Panc1 (cell line): ENCODE data around the gene SCAMP4. TPM values are rescaled to one million over a fixed set of nuclear protein-coding genes. Genes with fewer than 3 reads are reported as not detected.

Experiments used
- ATAC-seq: fragments of 200-7000 bp; cut with Tn5 transposase; 2 replicates; pipeline ENCODE4 v1.9.1; 2020; ENCODE audit warnings: mild to moderate bottlenecking, moderate library complexity
- BruUV-seq: library from RNA; stranded (reverse); fragments of 400-500 nt; replicated peaks from 2 replicates; lab custom pipeline; 2021; lab: Mats Ljungman, UMichigan
- CTCF ChIA-PET: fragments of 300-600 bp; sonication (Branson Sonifier 250); formaldehyde crosslinking; loops from one replicate; lab custom pipeline; 2022; ENCODE audit warnings: antibody characterized with exemption; lab: Charles Lee
- POLR2A ChIA-PET: fragments of 300-600 bp; sonication (Branson Sonifier 250); formaldehyde crosslinking; loops from one replicate; lab custom pipeline; 2022; ENCODE audit warnings: antibody characterized with exemption; lab: Charles Lee
- DNase-seq: peaks from one replicate; pipeline ENCODE4 v3.0.0-alpha.2; 2010; ENCODE audit warnings: low read depth, low spot score
- H3K27ac ChIP-seq: 2 replicates; pipeline ENCODE4 v1.5.1; 2011; ENCODE audit warnings: mild to moderate bottlenecking, low read length, inconsistent platforms
- H3K27me3 ChIP-seq: fragments of 200-500 bp; sonication (Bioruptor generic); 2 replicates; pipeline ENCODE4 v1.6.0; 2014; ENCODE audit warnings: low read length, inconsistent platforms; ENCODE audit not compliant: control insufficient read depth, insufficient read depth
- H3K36me3 ChIP-seq: fragments of 200-500 bp; sonication (Bioruptor generic); 2 replicates; pipeline ENCODE4 v1.5.1; 2014; ENCODE audit warnings: inconsistent platforms, mild to moderate bottlenecking, low read length, moderate library complexity; ENCODE audit not compliant: control insufficient read depth, insufficient read depth
- H3K4me1 ChIP-seq: 2 replicates; pipeline ENCODE4 v1.5.1; 2011; ENCODE audit warnings: inconsistent platforms, mild to moderate bottlenecking, low read length, moderate library complexity; ENCODE audit not compliant: control insufficient read depth, insufficient read depth
- H3K4me3 ChIP-seq, 2 experiments: 2 replicates each; pipeline ENCODE4 v1.5.1; 2011 to 2012; ENCODE audit warnings: low read depth in 2 of 2, low read length in 2 of 2, mild to moderate bottlenecking in 2 of 2, inconsistent platforms in 1 of 2, moderate library complexity in 1 of 2
- H3K9me3 ChIP-seq: fragments of 200-500 bp; sonication (Bioruptor generic); 2 replicates; pipeline ENCODE4 v1.5.1; 2014; ENCODE audit warnings: low read depth, mild to moderate bottlenecking, inconsistent platforms, low read length, moderate library complexity; ENCODE audit not compliant: control insufficient read depth, insufficient read depth
- POLR2AphosphoS5 ChIP-seq: IDR thresholded peaks from 2 replicates; pipeline ENCODE4 v1.6.1; 2012; ENCODE audit warnings: mild to moderate bottlenecking, low read depth, low read length, moderate library complexity
- SIN3A ChIP-seq: IDR thresholded peaks from 2 replicates; pipeline ENCODE4 v1.6.1; 2012; ENCODE audit warnings: low read depth, mild to moderate bottlenecking, low read length, moderate library complexity, borderline replicate concordance; ENCODE audit not compliant: insufficient read depth
- in situ Hi-C: cut with HindIII; loops from 2 replicates; pipeline ENCODE4 v1.10.0; 2016; ENCODE audit warnings: low sequenced_read_pairs, low pct_unique_long_range_greater_than_20kb
- intact Hi-C: fragments of 100-400 bp; cut with micrococcal nuclease; formaldehyde crosslinking; loops from one replicate; pipeline ENCODE4 v1.10.0; 2022; ENCODE audit not compliant: unreplicated experiment
- total RNA-seq: library from RNA; stranded (reverse); gene quantifications from one replicate; pipeline ENCODE4 v1.2.1, GENCODE V29; 2021; ENCODE audit not compliant: unreplicated experiment
- TF ChIP-seq, protein P1 (sequence below), 2 experiments: IDR thresholded peaks; 2 replicates each; pipeline ENCODE4 v1.6.1; 2011 to 2012; ENCODE audit warnings: low read depth in 2 of 2, control low read depth in 1 of 2, low read length in 1 of 2, mild to moderate bottlenecking in 1 of 2, moderate library complexity in 1 of 2; ENCODE audit not compliant: insufficient read depth in 1 of 2
- TF ChIP-seq, protein P2 (sequence below): fragments of 450-650 bp; IDR thresholded peaks from 2 replicates; pipeline ENCODE4 v1.5.1; 2017; ENCODE audit warnings: mild to moderate bottlenecking

The SCAMP4 gene
- total RNA-seq, 1 experiment from 2014 or later, result 98.4 TPM

GRCh38 chr19:1936916-1937610, 31.9 kb downstream of the SCAMP4 start (continued):
- TF ChIP-seq, protein P1, sequence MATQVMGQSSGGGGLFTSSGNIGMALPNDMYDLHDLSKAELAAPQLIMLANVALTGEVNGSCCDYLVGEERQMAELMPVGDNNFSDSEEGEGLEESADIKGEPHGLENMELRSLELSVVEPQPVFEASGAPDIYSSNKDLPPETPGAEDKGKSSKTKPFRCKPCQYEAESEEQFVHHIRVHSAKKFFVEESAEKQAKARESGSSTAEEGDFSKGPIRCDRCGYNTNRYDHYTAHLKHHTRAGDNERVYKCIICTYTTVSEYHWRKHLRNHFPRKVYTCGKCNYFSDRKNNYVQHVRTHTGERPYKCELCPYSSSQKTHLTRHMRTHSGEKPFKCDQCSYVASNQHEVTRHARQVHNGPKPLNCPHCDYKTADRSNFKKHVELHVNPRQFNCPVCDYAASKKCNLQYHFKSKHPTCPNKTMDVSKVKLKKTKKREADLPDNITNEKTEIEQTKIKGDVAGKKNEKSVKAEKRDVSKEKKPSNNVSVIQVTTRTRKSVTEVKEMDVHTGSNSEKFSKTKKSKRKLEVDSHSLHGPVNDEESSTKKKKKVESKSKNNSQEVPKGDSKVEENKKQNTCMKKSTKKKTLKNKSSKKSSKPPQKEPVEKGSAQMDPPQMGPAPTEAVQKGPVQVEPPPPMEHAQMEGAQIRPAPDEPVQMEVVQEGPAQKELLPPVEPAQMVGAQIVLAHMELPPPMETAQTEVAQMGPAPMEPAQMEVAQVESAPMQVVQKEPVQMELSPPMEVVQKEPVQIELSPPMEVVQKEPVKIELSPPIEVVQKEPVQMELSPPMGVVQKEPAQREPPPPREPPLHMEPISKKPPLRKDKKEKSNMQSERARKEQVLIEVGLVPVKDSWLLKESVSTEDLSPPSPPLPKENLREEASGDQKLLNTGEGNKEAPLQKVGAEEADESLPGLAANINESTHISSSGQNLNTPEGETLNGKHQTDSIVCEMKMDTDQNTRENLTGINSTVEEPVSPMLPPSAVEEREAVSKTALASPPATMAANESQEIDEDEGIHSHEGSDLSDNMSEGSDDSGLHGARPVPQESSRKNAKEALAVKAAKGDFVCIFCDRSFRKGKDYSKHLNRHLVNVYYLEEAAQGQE (IDR thresholded peaks at IDR 0.05; ENCODE audit: insufficient read depth in 1 of 2, low read depth in 2 of 2, low read length in 1 of 2), result no peak

DNA sequence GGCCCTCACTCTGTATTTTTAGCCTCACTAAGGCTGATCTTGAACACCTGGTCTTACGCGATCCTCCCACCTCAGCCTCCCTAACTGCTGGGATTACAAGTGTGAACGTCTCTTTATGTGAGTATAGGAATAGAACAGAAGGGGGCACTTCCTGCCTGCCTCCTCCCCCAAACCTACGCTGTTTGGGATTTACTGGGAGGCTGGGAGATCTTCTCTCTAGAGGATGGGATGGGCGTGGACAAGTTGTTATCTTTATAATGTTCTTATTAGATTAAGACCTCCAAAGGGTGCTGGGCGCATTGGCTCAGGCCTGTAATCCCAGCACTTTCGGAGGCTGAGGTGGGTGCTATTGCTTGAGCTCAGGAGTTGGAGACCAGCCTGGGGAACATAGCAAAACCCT, 32.9 kb downstream of the SCAMP4 start:
- BruUV-seq, result no TSS peak
- in situ Hi-C loops, result no loop called here
- intact Hi-C loops, result no loop called here

More for the DNA sequence above, 32.9 kb downstream of the SCAMP4 start:
- Histone ChIP-seq H3K27ac (no peak overlapping the region), H3K27me3 (no peaks in the 10 kb centered on the region), H3K9me3 (no peaks in the 10 kb centered on the region), H3K4me3 (no peak overlapping the region), H3K36me3 (peaks cover 7% of the 10 kb centered on the region; the same call in 1 of the 2 replicates), H3K4me1 (peaks cover 7% of the 10 kb centered on the region)
- DNase-seq, result no peak
- TF ChIP-seq POLR2AphosphoS5 (no peak), SIN3A (no peak)
- TF ChIP-seq, protein P2, sequence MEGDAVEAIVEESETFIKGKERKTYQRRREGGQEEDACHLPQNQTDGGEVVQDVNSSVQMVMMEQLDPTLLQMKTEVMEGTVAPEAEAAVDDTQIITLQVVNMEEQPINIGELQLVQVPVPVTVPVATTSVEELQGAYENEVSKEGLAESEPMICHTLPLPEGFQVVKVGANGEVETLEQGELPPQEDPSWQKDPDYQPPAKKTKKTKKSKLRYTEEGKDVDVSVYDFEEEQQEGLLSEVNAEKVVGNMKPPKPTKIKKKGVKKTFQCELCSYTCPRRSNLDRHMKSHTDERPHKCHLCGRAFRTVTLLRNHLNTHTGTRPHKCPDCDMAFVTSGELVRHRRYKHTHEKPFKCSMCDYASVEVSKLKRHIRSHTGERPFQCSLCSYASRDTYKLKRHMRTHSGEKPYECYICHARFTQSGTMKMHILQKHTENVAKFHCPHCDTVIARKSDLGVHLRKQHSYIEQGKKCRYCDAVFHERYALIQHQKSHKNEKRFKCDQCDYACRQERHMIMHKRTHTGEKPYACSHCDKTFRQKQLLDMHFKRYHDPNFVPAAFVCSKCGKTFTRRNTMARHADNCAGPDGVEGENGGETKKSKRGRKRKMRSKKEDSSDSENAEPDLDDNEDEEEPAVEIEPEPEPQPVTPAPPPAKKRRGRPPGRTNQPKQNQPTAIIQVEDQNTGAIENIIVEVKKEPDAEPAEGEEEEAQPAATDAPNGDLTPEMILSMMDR, result no peak
- TF ChIP-seq, protein P1 (IDR thresholded peaks at IDR 0.05; ENCODE audit: insufficient read depth in 1 of 2, low read depth in 2 of 2, low read length in 1 of 2), result no peak
- CTCF ChIA-PET, result no interaction called here
- no peak for ATAC-seq
- POLR2A ChIA-PET, result no interaction called here
